Renal cortex interstitium (tissue), 11 donors: ENCODE results near the gene IGF1. TPM values are rescaled to one million over a fixed set of nuclear protein-coding genes. Genes with fewer than 3 reads are reported as not detected.

Experiments used
- DNase-seq, 11 donors: peaks; one replicate each; pipeline ENCODE4 v3.0.0-alpha.2; 2013; ENCODE audit warnings: low read depth in 9 of 11, low spot score in 4 of 11; ENCODE audit errors: extremely low read depth in 1 of 11
- polyA plus RNA-seq, 3 donors: library from polyadenylated mRNA; unstranded; fragments of 120-200 nt; gene quantifications; one replicate each; pipeline ENCODE4 v1.2.1, GENCODE V29; 2013; ENCODE audit not compliant: insufficient read length in 3 of 3

IGF1 gene
- polyA plus RNA-seq, 3 donors: 3.0 to 12.3 (median 9.1) TPM

- no peak for DNase-seq
Observed at GRCh38 chr12:102417055-102417454, 63.3 kb downstream of the IGF1 start.

GRCh38 chr12:102415515-102415914 lies 64.8 kb downstream of the IGF1 start:
- no peak for DNase-seq

GRCh38 chr12:102413396-102413795 lies 67.0 kb downstream of the IGF1 start:
- no peak for DNase-seq

GRCh38 chr12:102410511-102410910 lies 69.9 kb downstream of the IGF1 start:
- no peak for DNase-seq

GRCh38 chr12:102408487-102409297 lies 71.7 kb downstream of the IGF1 start:
- no peak for DNase-seq

- no peak for DNase-seq
Observed at GRCh38 chr12:102407776-102408486, 72.4 kb downstream of the IGF1 start.

GRCh38 chr12:102406033-102406584 lies 74.3 kb downstream of the IGF1 start:
- DNase-seq: peak in 7 of 11 donors; percentile 36 to 55 (median 48)

- DNase-seq: no peak
Observed at GRCh38 chr12:102401087-102401486, 79.3 kb downstream of the IGF1 start.

GRCh38 chr12:102399653-102400052 lies 80.7 kb downstream of the IGF1 start:
- no peak for DNase-seq

- no peak for DNase-seq
Observed at GRCh38 chr12:102396276-102396675, 84.1 kb downstream of the IGF1 start.

- no peak for DNase-seq
Observed at GRCh38 chr12:102394200-102394599, 86.2 kb downstream of the IGF1 start.

GRCh38 chr12:102390068-102390467 lies 90.3 kb downstream of the IGF1 start:
- no peak for DNase-seq

GRCh38 chr12:102388469-102388868 lies 91.9 kb downstream of the IGF1 start:
- DNase-seq: no peak

- DNase-seq: no peak
Observed at GRCh38 chr12:102385343-102385742, 95.0 kb downstream of the IGF1 start.

GRCh38 chr12:102379346-102380162 lies 100.8 kb downstream of the IGF1 start:
- DNase-seq: no peak

GRCh38 chr12:102376781-102377180 lies 103.6 kb downstream of the IGF1 start:
- no peak for DNase-seq

- no peak for DNase-seq
Observed at GRCh38 chr12:102376181-102376747, 104.1 kb downstream of the IGF1 start.

- no peak for DNase-seq
Observed at GRCh38 chr12:102374190-102374589, 106.2 kb downstream of the IGF1 start.

GRCh38 chr12:102372087-102372486 lies 108.3 kb downstream of the IGF1 start:
- DNase-seq: no peak
